Heart left ventricle (tissue), 16 donors: ENCODE results near the gene ZDHHC11. TPM values are rescaled to one million over a fixed set of nuclear protein-coding genes. Genes with fewer than 3 reads are reported as not detected.

Source experiments
- ATAC-seq, 4 donors: fragments of 200-7000 bp; cut with Tn5 transposase; one replicate each; pipeline ENCODE4 v1.9.1; 2020 to 2022; ENCODE audit warnings: moderate library complexity in 4 of 4, mild to moderate bottlenecking in 3 of 4, moderate number of reproducible peaks in 1 of 4
- DNase-seq, 5 donors: peaks; one replicate each; pipeline ENCODE4 v3.0.0-alpha.2; 2020
- H3K27ac ChIP-seq, 12 donors: fragments of 200-600 bp; sonication (generic) in 4 of 12; one replicate each; pipeline versions ENCODE4 v1.5.0 to v1.8.0; 2016 to 2022; ENCODE audit warnings: mild to moderate bottlenecking in 2 of 12
- H3K27me3 ChIP-seq, 9 donors: fragments of 200-600 bp; sonication (generic) in 2 of 9; one replicate each; pipeline versions ENCODE4 v1.5.1 to v1.8.0; 2016 to 2022; ENCODE audit warnings: mild to moderate bottlenecking in 3 of 9
- H3K36me3 ChIP-seq, 9 donors: fragments of 200-600 bp; sonication (generic) in 2 of 9; one replicate each; pipeline versions ENCODE4 v1.5.0 to v1.8.0; 2018 to 2022; ENCODE audit warnings: mild to moderate bottlenecking in 2 of 9
- H3K4me1 ChIP-seq, 12 donors: fragments of 200-600 bp; sonication (generic) in 4 of 12; one replicate each; pipeline versions ENCODE4 v1.5.0 to v1.8.0; 2016 to 2022; ENCODE audit warnings: mild to moderate bottlenecking in 3 of 12
- H3K4me3 ChIP-seq, 12 donors: fragments of 200-600 bp; sonication (generic) in 4 of 12; one replicate each; pipeline versions ENCODE4 v1.5.0 to v1.8.0; 2017 to 2022; ENCODE audit warnings: mild to moderate bottlenecking in 9 of 12, moderate library complexity in 4 of 12
- H3K9me3 ChIP-seq, 12 donors: fragments of 200-600 bp; sonication (generic) in 4 of 12; one replicate each; pipeline versions ENCODE4 v1.5.0 to v1.8.0; 2016 to 2022; ENCODE audit warnings: mild to moderate bottlenecking in 1 of 12
- CTCF ChIP-seq, 12 donors: fragments of 200-600 bp; sonication (generic) in 4 of 12; IDR thresholded peaks; one replicate each; pipeline versions ENCODE4 v1.5.0 to v1.8.0; 2018 to 2022; ENCODE audit warnings: antibody characterized with exemption in 12 of 12, mild to moderate bottlenecking in 5 of 12
- POLR2A ChIP-seq, 2 donors: fragments of 450-650 bp; IDR thresholded peaks; one replicate each; pipeline ENCODE4 v1.6.1; 2017; ENCODE audit warnings: antibody characterized with exemption in 2 of 2, mild to moderate bottlenecking in 2 of 2, moderate library complexity in 2 of 2
- WGBS, 4 donors: extraction: QIAGEN DNeasy Blood & Tissue Kit in 2 of 4; methylation state at CpG; one replicate each; pipeline versions ENCODE4 v1.1.5 to v1.1.7; 2013 to 2018; 5-methylcytosine and 5-hydroxymethylcytosine counted together
- intact Hi-C, 10 donors: fragments of 100-400 bp; cut with DNase I; formaldehyde crosslinking; loops; one replicate each; pipeline versions ENCODE4 v1.11.1 to v1.14.2; 2022
- polyA plus RNA-seq, 2 donors: library from polyadenylated mRNA; stranded (reverse); fragments of 200-250 nt; gene quantifications; one replicate each; pipeline ENCODE4 v1.2.3, GENCODE V29; 2013
- total RNA-seq, 9 donors: library from RNA; depleted of rRNA in 2 of 9; stranded (reverse); fragments of >200 nt in 2 of 9; fragmentation: NEBNext Ultra II Directional in 3 of 9; extraction: Animal tissue kit (Norgen Biotek cat#: 25700) in 3 of 9; gene quantifications; one replicate each; pipeline versions ENCODE4 v1.1.0 to v1.2.4, GENCODE V29; 2016 to 2023
- donor health status: ischemic (EF 13 %, LVEDD 7.1; RV severe dilation, severe dysfunction).
- donor health status: healthy with polysubstance abuse.
- donor health status: DM: no; HTN: yes; CAD: no.
- donor health status: DM: no; HTN: no; CAD: no.
- donor health status: ischemic (EF 25% LVEDD 6.9; RV normal size, moderate dysfunction).
- donor health status: ischemic (EF 25% LVEDD 5.7; RV mildly dilated, moderate dysfunction).
- donor health status: healthy.
- donor health status: DM: yes; HTN: yes; CAD: no.
- donor health status: ischemic (EF 35%, LVEDD 5.7; RV mildly dilated, moderate dysfunction).
- donor health status: nonischemic (EF 11% LVEDD 7.7; RV severe dilation, severe dysfunction).
- donor health status: DM: yes; HTN: yes; CAD: no.
- donor health status: PGD.
- donor health status: ischemic (EF 29% LVEDD 5.4; RV normal size, mild dysfunction).
- donor health status: nonischemic (EF 23%, LVEDD 6.1; RV moderate dilation, normal function).

The ZDHHC11 gene
- total and polyA plus RNA-seq, 11 donors, result 6.3 to 25.0 (median 10.8) TPM

DNA sequence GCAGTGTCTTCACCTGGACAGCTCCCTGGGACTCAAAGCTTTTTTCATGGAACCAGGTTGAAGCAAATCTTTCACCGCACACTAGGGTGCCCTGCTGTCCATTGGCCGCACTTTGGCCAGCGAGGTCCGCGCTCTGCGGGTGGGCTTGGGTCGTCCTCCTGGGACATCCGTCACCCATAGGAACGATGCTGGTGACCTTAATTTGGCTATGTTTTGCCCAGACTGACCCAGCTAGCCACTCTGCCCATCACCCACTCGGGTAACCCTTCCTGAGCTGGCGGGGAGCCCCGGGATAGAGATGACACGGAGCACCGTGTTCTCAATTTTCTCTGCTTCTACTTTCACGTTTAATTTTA lies 92.1 kb downstream of the ZDHHC11 start:
- peaks cover 0 to 14% (median 0%) of the 10 kb centered on the region in 9 donors for H3K36me3 ChIP-seq
- H3K4me3 ChIP-seq, result peak overlapping the region in 10 of 12 donors; percentile 2 to 38 (median 20)
- intact Hi-C loops, result loop anchor here in 5 of 10 donors (2.0 to 10.0 kb wide), 5 partner anchors 26 to 89 kb away; partner anchors contain the start of gene ZDHHC11B (in 2 of the 5)
- no peaks in the 10 kb centered on the region for H3K27me3 ChIP-seq
- ATAC-seq, result peak in 2 of 4 donors; percentile 0 to 1
- DNase-seq, result peak in 2 of 5 donors; percentile 29 to 51
- WGBS, 4 donors, result 61 to 74% (median 64%) methylated on average over 15 of the region's 15 CpGs
- H3K4me1 ChIP-seq, result peaks cover 5 to 61% (median 37%) of the 10 kb centered on the region in 12 donors
- TF ChIP-seq POLR2A (IDR thresholded peaks at IDR 0.05), result no peak
- no peak for TF ChIP-seq CTCF (IDR thresholded peaks at IDR 0.05)
- H3K27ac ChIP-seq, result peak overlapping the region; percentile 29 to 95 (median 83)
- H3K9me3 ChIP-seq, result no peaks in the 10 kb centered on the region

GRCh38 chr5:757931-758697 lies 92.7 kb downstream of the ZDHHC11 start:
- Histone ChIP-seq H3K36me3 (peaks cover 0 to 9% (median 0%) of the 10 kb centered on the region in 9 donors), H3K27ac (peak overlapping the region; percentile 29 to 95 (median 83)), H3K4me1 (peaks cover 5 to 61% (median 37%) of the 10 kb centered on the region in 12 donors), H3K9me3 (no peaks in the 10 kb centered on the region), H3K27me3 (no peaks in the 10 kb centered on the region), H3K4me3 (peak overlapping the region in 6 of 12 donors; percentile 19 to 38 (median 28))
- peak; percentile 77 to 98 (median 91) for DNase-seq
- intact Hi-C loops, result loop anchor here in 5 of 10 donors (2.0 to 10.0 kb wide), 5 partner anchors 27 to 89 kb away; partner anchors contain the start of gene ZDHHC11B (in 2 of the 5)
- 37 to 47% (median 43%) methylated on average over 20 to 21 of the region's 21 CpGs for WGBS, 4 donors
- peak; percentile 79 to 83 (median 82) for ATAC-seq
- TF ChIP-seq CTCF (IDR thresholded peaks at IDR 0.05), result peak in 4 of 12 donors; percentile 6 to 17 (median 12)
- no peak for TF ChIP-seq POLR2A (IDR thresholded peaks at IDR 0.05)

DNA sequence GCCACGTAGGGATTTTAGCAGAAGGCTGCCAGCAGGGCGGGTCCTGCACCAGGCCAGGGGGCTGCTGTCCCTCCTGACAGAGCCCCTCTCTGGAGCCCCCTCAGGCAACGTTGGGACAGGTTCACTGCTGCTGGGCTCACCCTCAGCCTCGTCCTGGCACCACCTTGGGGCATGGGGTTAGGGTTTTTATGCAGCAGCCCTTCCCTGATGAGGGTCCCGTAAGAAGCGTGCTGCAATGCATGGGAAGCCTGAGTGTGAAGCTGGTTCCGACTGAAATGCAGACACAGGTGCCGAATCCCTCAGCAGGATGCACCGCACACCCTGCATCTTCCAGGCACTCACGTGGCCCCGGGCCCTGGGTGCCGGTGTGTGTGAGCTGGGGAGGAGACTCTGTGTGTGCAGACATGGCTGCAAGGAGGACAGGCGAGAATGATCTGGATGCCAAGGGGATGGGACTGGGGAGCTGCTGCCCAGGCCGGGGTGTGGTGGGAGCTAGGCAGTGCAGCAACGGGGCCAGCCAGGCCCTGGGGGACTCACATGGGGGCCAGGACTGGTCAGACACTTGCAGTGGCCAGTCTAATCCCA lies 93.3 kb downstream of the ZDHHC11 start:
- DNase-seq, result peak in 2 of 5 donors; percentile 25 to 61
- TF ChIP-seq POLR2A (IDR thresholded peaks at IDR 0.05) (no peak), CTCF (IDR thresholded peaks at IDR 0.05) (no peak)
- Histone ChIP-seq H3K36me3 (peaks cover 0 to 7% (median 0%) of the 10 kb centered on the region in 9 donors), H3K4me3 (peak overlapping the region in 1 of 12 donors; percentile 0), H3K27ac (peak overlapping the region in 11 of 12 donors; percentile 65 to 95 (median 82)), H3K4me1 (peaks cover 5 to 60% (median 37%) of the 10 kb centered on the region in 12 donors), H3K9me3 (no peaks in the 10 kb centered on the region), H3K27me3 (no peaks in the 10 kb centered on the region)
- ATAC-seq, result peak in 1 of 4 donors; percentile 0
- intact Hi-C loops, result loop anchor here in 4 of 10 donors (5.0 to 10.0 kb wide), 3 partner anchors 85 to 90 kb away; no protein-coding TSS in a partner anchor
- 55 to 64% (median 59%) methylated on average over 15 of the region's 15 CpGs for WGBS, 4 donors
